NCI-H748 (cell line): ENCODE data around the gene FUT8.
A peak's percentile ranks its signal among the peaks of the same experiment; 100 is the strongest.

Experiments used
- DNase-seq: peaks from one replicate; lab custom pipeline; 2025; ENCODE audit not compliant: unreplicated experiment; lab: John Stamatoyannopoulos, UW

FUT8 gene

GRCh38 chr14:65769151-65769550, 356.6 kb downstream of the FUT8 start:
- DNase-seq, result no peak

- no peak for DNase-seq
Observed at GRCh38 chr14:65770681-65771080, 358.2 kb downstream of the FUT8 start.

- DNase-seq, result no peak
Observed at GRCh38 chr14:65771271-65771670, 358.7 kb downstream of the FUT8 start.

GRCh38 chr14:65772466-65772865, 359.9 kb downstream of the FUT8 start:
- no peak for DNase-seq

GRCh38 chr14:65772921-65773574, 360.5 kb downstream of the FUT8 start:
- DNase-seq, result no peak

GRCh38 chr14:65774041-65774440, 361.5 kb downstream of the FUT8 start:
- no peak for DNase-seq

- DNase-seq, result no peak
Observed at GRCh38 chr14:65776193-65776852, 363.8 kb downstream of the FUT8 start.

GRCh38 chr14:65780566-65780965, 368.0 kb downstream of the FUT8 start:
- DNase-seq, result no peak

- no peak for DNase-seq
Observed at GRCh38 chr14:65783101-65783500, 370.6 kb downstream of the FUT8 start.

- no peak for DNase-seq
Observed at GRCh38 chr14:65783576-65783975, 371.0 kb downstream of the FUT8 start.

- DNase-seq, result no peak
Observed at GRCh38 chr14:65784574-65784973, 372.0 kb downstream of the FUT8 start.

GRCh38 chr14:65787461-65787860, 374.9 kb downstream of the FUT8 start:
- DNase-seq, result no peak

GRCh38 chr14:65788876-65789275, 376.3 kb downstream of the FUT8 start:
- no peak for DNase-seq

GRCh38 chr14:65789363-65789762, 376.8 kb downstream of the FUT8 start:
- no peak for DNase-seq

- peak; percentile 34 for DNase-seq
Observed at GRCh38 chr14:65790172-65790815, 377.8 kb downstream of the FUT8 start.

GRCh38 chr14:65791191-65791981, 378.9 kb downstream of the FUT8 start:
- DNase-seq, result no peak

GRCh38 chr14:65792208-65792905, 379.8 kb downstream of the FUT8 start:
- DNase-seq, result no peak
